Measurements from ENCODE around the gene KRT26.

DNA sequence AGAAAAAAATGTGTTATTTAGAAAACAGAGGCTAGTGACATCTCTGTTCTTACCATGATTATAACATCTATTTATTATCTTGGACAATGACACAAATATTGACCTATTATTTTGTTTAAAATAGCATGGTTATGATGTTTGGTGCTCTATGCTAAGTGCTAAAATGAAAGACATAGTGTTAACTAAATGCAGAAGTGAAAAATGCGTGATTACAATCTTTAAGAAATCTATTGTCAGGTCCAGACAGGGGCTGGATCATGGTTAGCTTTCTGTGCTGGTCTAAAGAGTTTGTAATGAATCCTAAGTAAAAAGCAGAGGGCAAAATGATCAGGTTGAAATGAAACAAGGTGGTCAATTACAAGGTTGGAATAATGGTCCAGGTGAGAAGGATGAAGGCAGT lies 28.4 kb upstream of the KRT26 start:
- TF ChIP-seq, protein P1, sequence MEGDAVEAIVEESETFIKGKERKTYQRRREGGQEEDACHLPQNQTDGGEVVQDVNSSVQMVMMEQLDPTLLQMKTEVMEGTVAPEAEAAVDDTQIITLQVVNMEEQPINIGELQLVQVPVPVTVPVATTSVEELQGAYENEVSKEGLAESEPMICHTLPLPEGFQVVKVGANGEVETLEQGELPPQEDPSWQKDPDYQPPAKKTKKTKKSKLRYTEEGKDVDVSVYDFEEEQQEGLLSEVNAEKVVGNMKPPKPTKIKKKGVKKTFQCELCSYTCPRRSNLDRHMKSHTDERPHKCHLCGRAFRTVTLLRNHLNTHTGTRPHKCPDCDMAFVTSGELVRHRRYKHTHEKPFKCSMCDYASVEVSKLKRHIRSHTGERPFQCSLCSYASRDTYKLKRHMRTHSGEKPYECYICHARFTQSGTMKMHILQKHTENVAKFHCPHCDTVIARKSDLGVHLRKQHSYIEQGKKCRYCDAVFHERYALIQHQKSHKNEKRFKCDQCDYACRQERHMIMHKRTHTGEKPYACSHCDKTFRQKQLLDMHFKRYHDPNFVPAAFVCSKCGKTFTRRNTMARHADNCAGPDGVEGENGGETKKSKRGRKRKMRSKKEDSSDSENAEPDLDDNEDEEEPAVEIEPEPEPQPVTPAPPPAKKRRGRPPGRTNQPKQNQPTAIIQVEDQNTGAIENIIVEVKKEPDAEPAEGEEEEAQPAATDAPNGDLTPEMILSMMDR (IDR thresholded peaks at IDR 0.05), result no peak
- TF ChIP-seq ZFX (IDR thresholded peaks at IDR 0.05; ENCODE audit: borderline replicate concordance), result no peak

Measured in 22Rv1 (cell line).